ENCODE data around the gene TP53AIP1.

- TF ChIP-seq EZH2phosphoT487 (IDR thresholded peaks at IDR 0.05) (no peak), CTCF (IDR thresholded peaks at IDR 0.05) (no peak)
Measured at GRCh38 chr11:128911239-128911638, 31.4 kb downstream of the TP53AIP1 start.
